Tongue (tissue), 2 donors: ENCODE results near the gene OR5H15. TPM values are rescaled to one million over a fixed set of nuclear protein-coding genes. Genes with fewer than 3 reads are reported as not detected.
"Not testable (repeated sequence)": the region's sequence is repeated elsewhere in the genome, so short reads cannot be mapped to it uniquely, and the experiment has no call there.

Source experiments
- DNase-seq: peaks from one replicate; pipeline ENCODE4 v3.0.0-alpha.2; 2015
- total RNA-seq: library from RNA; depleted of rRNA; stranded (reverse); fragments of >200 nt; gene quantifications from one replicate; pipeline ENCODE4 v1.2.3, GENCODE V29; 2014

The OR5H15 gene
- total RNA-seq = not detected

DNA sequence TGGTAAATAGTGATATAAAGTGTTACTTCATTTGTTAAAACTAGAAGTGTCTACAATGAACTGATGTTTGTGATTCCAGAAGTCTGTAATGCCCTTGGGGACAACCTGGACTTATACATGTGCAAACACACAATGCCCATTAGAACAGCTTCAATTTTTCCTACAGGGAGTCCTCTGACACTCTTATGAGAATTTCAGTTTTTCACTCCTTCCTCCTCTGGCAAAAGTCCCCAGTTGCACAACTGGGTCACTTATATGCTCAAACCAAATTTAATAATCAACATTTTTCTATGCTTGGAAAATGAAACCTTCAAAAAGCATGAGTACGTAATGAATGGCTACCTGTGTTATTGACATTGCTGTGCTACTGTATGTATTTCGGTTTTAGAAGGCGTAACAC, at the start of gene OR5H15:
TSS of gene OR5H15 (plus strand) at position 301 of the 400 bp plus-strand sequence. CDS start 2,004 bp downstream, outside the sequence.
- no peak for DNase-seq

GRCh38 chr3:98130421-98130820, 36.1 kb upstream of the OR5H15 start, which contains the start of gene OR5H1:
TSS of gene OR5H1 (plus strand) at chr3:98130721. CDS start at chr3:98132698, 1,977 bp downstream.
- no peak for DNase-seq

- DNase-seq = no peak
These were observed 29.9 kb upstream of the OR5H15 start for GRCh38 chr3:98136631-98137030.

- not testable (repeated sequence) for DNase-seq
These were observed 28.5 kb upstream of the OR5H15 start for GRCh38 chr3:98137826-98138557.

DNA sequence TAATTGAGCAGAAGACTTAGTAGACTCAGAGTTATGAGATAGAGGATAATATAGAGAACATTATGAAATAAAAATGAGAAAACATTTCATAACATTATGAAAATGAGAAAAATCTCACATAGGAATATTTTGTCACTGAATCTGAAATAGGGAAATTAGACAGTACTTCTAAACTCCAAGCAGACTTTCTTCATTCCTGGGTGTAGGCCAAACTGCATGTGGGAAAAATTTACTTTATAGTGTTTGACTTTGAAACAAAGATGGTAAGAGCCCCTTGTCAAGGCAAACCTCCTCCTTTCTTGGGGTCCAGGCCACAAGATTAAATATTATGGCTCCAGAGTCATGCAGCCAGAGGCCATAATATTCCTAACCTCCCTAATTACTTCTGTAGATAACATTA, 26.0 kb upstream of the OR5H15 start:
- DNase-seq = no peak

GRCh38 chr3:98147179-98147578, 19.3 kb upstream of the OR5H15 start, which contains the start of gene OR5H14:
TSS of gene OR5H14 (plus strand) at chr3:98147479. CDS start at chr3:98149386, 1,907 bp downstream.
- no peak for DNase-seq

DNA sequence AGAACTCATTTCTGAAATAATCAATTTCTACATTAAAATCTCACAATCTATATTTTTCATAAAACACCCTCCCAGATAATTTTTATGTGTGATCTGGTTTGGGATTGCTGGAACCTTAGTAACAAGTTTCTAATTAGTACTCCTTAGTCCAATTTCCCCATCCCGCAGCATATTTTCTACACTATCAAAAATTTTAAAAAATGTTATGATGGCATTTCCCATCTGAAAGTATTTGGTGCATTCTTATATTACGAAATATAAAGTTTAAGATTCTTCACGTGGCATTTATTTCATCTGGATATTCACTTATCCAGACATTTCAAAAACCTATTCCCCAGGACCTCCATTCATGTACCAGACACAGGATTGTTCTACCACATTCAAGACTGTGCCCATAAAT, 17.7 kb upstream of the OR5H15 start:
- no peak for DNase-seq

DNA sequence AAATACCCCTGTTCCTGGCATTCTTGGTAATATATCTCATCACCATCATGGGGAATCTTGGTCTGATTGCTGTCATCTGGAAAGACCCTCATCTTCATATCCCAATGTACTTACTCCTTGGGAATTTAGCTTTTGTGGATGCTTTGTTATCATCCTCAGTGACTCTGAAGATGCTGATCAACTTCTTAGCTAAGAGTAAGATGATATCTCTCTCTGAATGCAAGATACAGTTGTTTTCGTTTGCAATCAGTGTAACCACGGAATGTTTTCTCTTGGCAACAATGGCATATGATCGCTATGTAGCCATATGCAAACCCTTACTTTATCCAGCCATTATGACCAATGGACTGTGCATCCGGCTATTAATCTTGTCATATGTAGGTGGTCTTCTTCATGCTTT, 17.0 kb upstream of the OR5H15 start:
- not testable (repeated sequence) for DNase-seq

GRCh38 chr3:98151241-98151640, 15.3 kb upstream of the OR5H15 start:
- no peak for DNase-seq

DNA sequence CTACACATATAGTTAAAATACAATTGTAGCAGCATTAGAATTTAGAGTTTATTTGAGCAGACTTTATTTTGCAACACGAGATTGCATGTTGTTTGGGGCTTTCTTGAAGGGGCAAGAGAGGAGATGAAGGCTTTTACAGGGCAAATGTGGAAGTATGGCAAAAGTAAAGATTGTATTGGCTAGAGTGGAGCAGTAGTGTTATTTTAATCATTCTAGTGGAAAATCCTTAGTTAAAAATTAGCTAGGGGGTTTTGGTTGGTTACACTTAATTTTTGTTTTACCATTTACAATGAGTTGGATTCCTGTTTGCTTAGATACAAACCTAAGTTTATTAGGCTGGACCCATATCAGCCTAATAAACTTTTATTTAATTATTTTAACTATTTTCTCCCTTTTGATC, 4.6 kb downstream of the OR5H15 start:
- DNase-seq = no peak

DNA sequence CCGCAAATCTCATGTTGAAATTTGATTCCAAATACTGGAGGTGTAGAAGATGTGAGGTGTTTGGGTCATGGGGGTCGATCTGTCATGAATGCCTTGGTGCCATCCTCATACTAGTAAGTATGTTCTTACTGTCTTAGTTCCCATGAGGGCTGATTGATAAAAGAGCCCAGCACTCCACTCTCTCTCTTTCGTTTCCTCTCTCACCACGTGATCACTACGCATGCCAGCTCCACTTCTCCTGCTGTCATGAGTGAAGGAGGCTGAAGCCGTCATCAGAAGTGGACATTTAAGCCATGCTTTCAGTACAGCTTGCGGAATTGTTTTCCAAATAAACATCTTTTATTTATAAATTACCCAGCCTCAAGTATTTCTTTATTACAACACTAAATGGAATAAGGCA, 6.1 kb downstream of the OR5H15 start:
- DNase-seq = no peak

DNA sequence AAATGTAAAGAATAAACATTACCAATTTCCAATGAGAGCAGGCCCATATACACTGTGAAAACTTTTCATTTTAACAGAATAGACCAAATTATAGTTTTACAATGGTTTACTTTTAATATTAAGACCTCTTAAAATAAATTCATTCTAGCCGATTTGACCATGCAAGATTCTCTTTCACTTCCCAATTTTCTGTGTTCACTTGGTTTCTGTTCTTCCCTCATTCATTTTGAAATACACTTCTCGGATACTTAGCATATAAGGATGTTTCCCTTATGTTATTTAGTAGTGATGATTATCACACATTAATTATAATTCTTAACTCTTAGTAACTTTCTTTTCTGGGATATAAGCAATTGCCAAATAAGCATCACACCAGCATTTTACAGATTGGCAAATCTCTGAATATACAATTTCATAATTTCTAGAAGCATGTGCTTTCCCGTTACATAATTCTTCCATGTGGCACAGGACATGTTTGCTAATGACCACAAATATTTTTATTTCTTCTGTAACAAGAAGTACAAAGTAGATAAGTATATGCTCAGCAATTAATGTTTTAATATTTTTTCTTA, 13.9 kb downstream of the OR5H15 start:
- no peak for DNase-seq

- DNase-seq = no peak
These were observed 15.7 kb downstream of the OR5H15 start for GRCh38 chr3:98182196-98182595.

GRCh38 chr3:98185180-98185579, 18.7 kb downstream of the OR5H15 start:
- DNase-seq = no peak

GRCh38 chr3:98188545-98188944, 22.0 kb downstream of the OR5H15 start:
- no peak for DNase-seq

- DNase-seq = not testable (repeated sequence)
These were observed 24.4 kb downstream of the OR5H15 start for GRCh38 chr3:98190911-98191310.

DNA sequence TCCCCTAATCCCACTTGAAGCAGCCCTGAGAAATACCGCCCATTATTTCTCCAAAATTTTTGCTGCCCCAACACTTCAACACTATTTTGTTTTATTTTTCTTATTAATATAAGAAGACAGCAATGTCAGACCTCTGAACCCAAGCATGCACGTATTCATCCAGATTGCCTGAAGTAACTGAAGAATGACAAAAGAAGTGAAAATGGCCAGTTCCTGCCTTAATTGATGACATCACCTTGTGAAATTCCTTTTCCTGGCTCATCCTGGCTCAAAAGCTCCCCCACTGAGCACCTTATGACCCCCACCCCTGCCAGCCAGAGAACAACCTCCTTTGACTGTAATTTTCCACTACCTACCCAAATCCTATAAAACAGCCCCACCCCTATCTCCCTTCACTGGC, 29.8 kb downstream of the OR5H15 start:
- not testable (repeated sequence) for DNase-seq

DNA sequence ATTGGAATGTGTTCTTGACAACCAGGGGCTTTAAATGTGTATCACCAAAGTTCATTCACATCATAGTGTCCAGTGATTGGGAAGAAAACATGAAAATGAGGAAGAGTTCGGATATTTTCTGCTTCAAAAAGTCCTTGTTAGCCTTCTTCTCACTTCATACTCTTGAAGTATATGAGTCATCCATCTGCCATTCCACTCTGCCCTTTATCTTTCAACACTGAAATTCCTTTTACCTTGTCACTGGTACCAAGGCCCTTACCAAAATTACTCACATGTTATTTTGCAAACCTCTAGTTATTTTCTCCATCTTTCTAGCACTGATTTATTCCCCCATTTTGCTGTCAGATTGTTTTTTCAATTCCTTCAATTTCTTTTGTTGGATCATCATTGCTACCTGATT, 32.5 kb downstream of the OR5H15 start:
- DNase-seq = no peak

GRCh38 chr3:98209244-98209643, 42.7 kb downstream of the OR5H15 start:
- no peak for DNase-seq

- no peak for DNase-seq
These were observed 46.8 kb downstream of the OR5H15 start for GRCh38 chr3:98213276-98213675.

DNA sequence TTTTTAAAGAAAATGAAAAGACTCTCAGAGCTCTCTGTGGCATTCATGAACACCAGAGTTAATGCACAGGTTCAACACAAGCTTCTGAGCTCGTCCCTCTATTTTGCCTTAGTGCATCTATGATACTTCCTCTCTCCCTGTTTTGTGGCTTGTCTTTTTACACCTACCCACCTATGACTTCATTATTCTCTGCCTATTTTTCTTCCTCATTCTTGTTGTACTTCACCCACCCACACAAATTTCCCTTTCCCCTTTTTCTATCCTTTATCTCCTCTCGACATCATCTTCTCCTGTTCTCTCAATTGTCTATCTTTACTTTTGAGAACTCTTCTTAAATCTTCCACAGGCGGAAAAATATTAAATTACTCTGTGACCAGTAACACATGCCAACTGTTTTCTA, 48.6 kb downstream of the OR5H15 start:
- DNase-seq = no peak
